B cell (primary cell): ENCODE measurements around the gene CARS2. TPM values are rescaled to one million over a fixed set of nuclear protein-coding genes. Genes with fewer than 3 reads are reported as not detected.
A peak's percentile ranks its signal among the peaks of the same experiment; 100 is the strongest.

Experiments
- ATAC-seq: fragments of 200-7000 bp; cut with Tn5 transposase; one replicate; pipeline ENCODE4 v1.10.0; 2021; ENCODE audit warnings: low read depth, mild to moderate bottlenecking, moderate number of reproducible peaks, moderate library complexity
- CTCF ChIA-PET: fragments of 350-600 bp; sonication (Branson Sonifier 250); formaldehyde crosslinking; loops from one replicate; lab custom pipeline; 2021; ENCODE audit warnings: antibody characterized with exemption, inconsistent platforms; lab: Charles Lee
- POLR2A ChIA-PET: fragments of 350-600 bp; sonication (Branson Sonifier 250); formaldehyde crosslinking; loops from one replicate; lab custom pipeline; 2021; ENCODE audit warnings: antibody characterized with exemption; lab: Charles Lee
- DNase-seq: peaks from one replicate; pipeline ENCODE4 v3.0.0; 2013
- H2AFZ ChIP-seq: 2 replicates; pipeline ENCODE4 v1.6.1; 2012; ENCODE audit warnings: mild to moderate bottlenecking, low read depth, low read length; ENCODE audit not compliant: insufficient read depth, poor library complexity, severe bottlenecking
- H3K27ac ChIP-seq, 2 donors: 1 replicate in 1 of 2; 2 replicates in 1 of 2; pipeline ENCODE4 v1.5.1; 2012 to 2013; ENCODE audit warnings: low read length in 2 of 2, mild to moderate bottlenecking in 2 of 2, moderate library complexity in 1 of 2
- H3K27me3 ChIP-seq, 4 experiments: fragments of 200-600 bp in 1 of 4; sonication (generic) in 1 of 4; replicated peaks in 1 of 4; 1 replicate in 2 of 4; 2 replicates in 2 of 4; pipeline versions ENCODE4 v1.6.1 to v1.7.0; 2013 to 2016; ENCODE audit warnings: low read length in 3 of 4, mild to moderate bottlenecking in 2 of 4, mixed read lengths in 1 of 4, moderate library complexity in 1 of 4; ENCODE audit not compliant: insufficient read depth in 4 of 4, control insufficient read depth in 3 of 4; ENCODE audit errors: control extremely low read depth in 1 of 4
- H3K36me3 ChIP-seq, 2 experiments: replicated peaks in 1 of 2; 1 replicate in 1 of 2; 2 replicates in 1 of 2; pipeline versions ENCODE4 v1.6.1 to v1.7.1; 2013; ENCODE audit warnings: low read length in 1 of 2; ENCODE audit not compliant: insufficient read depth in 2 of 2, control insufficient read depth in 1 of 2; ENCODE audit errors: control extremely low read depth in 1 of 2, extremely low read depth in 1 of 2
- H3K4me1 ChIP-seq, 2 donors: fragments of 200-600 bp in 1 of 2; sonication (generic) in 1 of 2; 1 replicate in 1 of 2; 2 replicates in 1 of 2; pipeline versions ENCODE4 v1.5.1 to v1.6.1; 2013 to 2017; ENCODE audit warnings: low read length in 2 of 2; ENCODE audit not compliant: control insufficient read depth in 2 of 2, insufficient read depth in 2 of 2
- H3K4me2 ChIP-seq: replicated peaks from 2 replicates; pipeline ENCODE3; 2012; ENCODE audit warnings: mild to moderate bottlenecking, low read depth, low read length; ENCODE audit not compliant: poor library complexity, severe bottlenecking
- H3K4me3 ChIP-seq, 5 experiments: fragments of 200-600 bp in 1 of 5; sonication (generic) in 1 of 5; 1 replicate in 3 of 5; 2 replicates in 2 of 5; pipeline versions ENCODE4 v1.5.1 to v1.7.0; 2011 to 2016; ENCODE audit warnings: low read length in 4 of 5, mild to moderate bottlenecking in 4 of 5, low read depth in 2 of 5, control low read depth in 1 of 5, moderate library complexity in 1 of 5; ENCODE audit not compliant: insufficient read depth in 1 of 5; ENCODE audit errors: control extremely low read depth in 1 of 5, extremely low read depth in 1 of 5
- H3K79me2 ChIP-seq: fragments of 200-600 bp; sonication (generic); one replicate; pipeline ENCODE4 v1.6.0; 2016; ENCODE audit warnings: low read length; ENCODE audit not compliant: control insufficient read depth, insufficient read depth
- H3K9ac ChIP-seq: fragments of 200-600 bp; sonication (generic); 2 replicates; pipeline ENCODE4 v1.6.1; 2017; ENCODE audit warnings: mild to moderate bottlenecking, low read length, moderate library complexity
- H3K9me3 ChIP-seq, 3 donors: one replicate each; pipeline versions ENCODE4 v1.6.1 to v1.7.1; 2013; ENCODE audit warnings: low read length in 2 of 3; ENCODE audit not compliant: control insufficient read depth in 2 of 3, insufficient read depth in 1 of 3; ENCODE audit errors: control extremely low read depth in 1 of 3
- H4K20me1 ChIP-seq: 2 replicates; pipeline ENCODE4 v1.6.0; 2012; ENCODE audit warnings: mild to moderate bottlenecking, low read length; ENCODE audit not compliant: insufficient read depth, control insufficient read depth, poor library complexity, severe bottlenecking
- H3K27ac Mint-ChIP-seq: one replicate; pipeline ENCODE4 v1.8.0; 2021; ENCODE audit warnings: mixed read lengths
- H3K27me3 Mint-ChIP-seq: one replicate; pipeline ENCODE4 v1.8.0; 2021; ENCODE audit warnings: mixed read lengths
- H3K4me1 Mint-ChIP-seq: one replicate; pipeline ENCODE4 v1.8.0; 2021; ENCODE audit warnings: mixed read lengths
- H3K4me3 Mint-ChIP-seq: one replicate; pipeline ENCODE4 v1.8.0; 2021; ENCODE audit warnings: mixed read lengths
- H3K9me3 Mint-ChIP-seq: one replicate; pipeline ENCODE4 v1.8.0; 2022; ENCODE audit warnings: mixed read lengths; ENCODE audit not compliant: insufficient read depth
- EZH2 ChIP-seq: IDR thresholded peaks from 2 replicates; pipeline ENCODE4 v1.6.1; 2012; ENCODE audit warnings: borderline replicate concordance, low read depth, mild to moderate bottlenecking, moderate library complexity, low read length; ENCODE audit not compliant: insufficient read depth, poor library complexity, severe bottlenecking
- WGBS: methylation state at CpG from one replicate; pipeline ENCODE4 v1.1.5; 2013; ENCODE audit warnings: missing lambda C conversion rate; ENCODE audit not compliant: insufficient coverage; 5-methylcytosine and 5-hydroxymethylcytosine counted together
- intact Hi-C: fragments of 100-400 bp; cut with micrococcal nuclease; formaldehyde crosslinking; loops from one replicate; pipeline ENCODE4 v1.10.0; 2022
- polyA plus RNA-seq: library from polyadenylated mRNA; depleted of rRNA; stranded (reverse); fragments of >200 nt; gene quantifications from 2 replicates; pipeline ENCODE4 v1.2.3, GENCODE V29; 2012
- total RNA-seq, 2 donors: library from RNA; stranded (reverse); fragments of 120-200 nt in 1 of 2; gene quantifications; 1 replicate in 1 of 2; 2 replicates in 1 of 2; pipeline versions ENCODE4 v1.2.3 to v1.2.4, GENCODE V29; 2013 to 2022
- TF ChIP-seq, protein P1 (sequence below): fragments of 200-600 bp; IDR thresholded peaks from one replicate; pipeline ENCODE4 v1.8.0; 2022; ENCODE audit warnings: antibody characterized with exemption, mild to moderate bottlenecking

CARS2 gene
- total and polyA plus RNA-seq, 2 donors (not counting 1 experiment from before 2014, with no cell fraction given) = 154 to 188 TPM

DNA sequence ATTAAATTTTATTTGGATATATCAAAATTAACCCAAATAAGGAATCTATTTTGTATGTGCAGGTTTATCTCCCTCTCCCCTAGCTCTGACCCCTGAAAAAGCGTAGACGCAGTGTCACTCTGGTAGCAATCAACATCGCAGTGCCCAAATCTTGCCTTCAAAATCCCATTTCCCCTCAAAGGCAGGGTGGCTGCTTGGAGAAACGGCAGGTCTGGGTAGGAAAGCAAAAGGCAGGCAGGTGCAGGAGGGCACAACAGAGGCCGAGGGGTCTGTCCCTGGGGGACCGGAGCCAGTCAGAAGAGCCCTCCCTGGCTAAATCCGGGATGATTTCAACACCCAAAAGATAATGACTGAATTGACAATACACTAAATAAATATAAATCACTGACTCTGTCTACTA lies 48.7 kb downstream of the CARS2 start:
- intact Hi-C loops = no loop called here
- H3K27ac Mint-ChIP-seq = peak overlapping the region; percentile 79

DNA sequence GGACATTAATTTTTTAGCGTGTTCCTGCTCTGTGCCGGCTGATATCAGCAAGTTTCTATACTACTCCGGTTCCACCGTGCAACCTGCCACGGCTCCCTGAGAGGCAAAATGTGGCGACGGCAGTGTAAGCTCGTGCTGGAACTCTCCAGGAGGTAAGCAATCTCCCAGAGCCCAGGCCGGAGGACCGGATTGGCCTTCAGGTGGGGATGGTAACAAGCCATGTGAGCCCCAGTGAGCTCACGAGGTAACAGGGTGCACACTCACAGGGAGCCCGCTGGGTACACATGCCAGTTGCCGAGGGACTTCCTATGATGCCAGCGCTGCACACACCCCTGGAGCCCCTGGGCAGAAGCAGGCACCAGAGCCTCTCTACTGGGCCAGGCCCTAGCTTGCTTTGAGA lies 52.1 kb downstream of the CARS2 start:
- H3K9me3 Mint-ChIP-seq = no peaks in the 10 kb centered on the region
- ChIA-PET CTCF (interaction anchor here (1.1 to 2.9 kb wide), 3 partner anchors 9 to 198 kb away, joined by 3 to 17 read pairs (median 3); no protein-coding TSS in a partner anchor), POLR2A (interaction anchor here (0.5 kb wide), 1 partner anchor 24 kb away, joined by 5 read pairs; no protein-coding TSS in a partner anchor)
- ATAC-seq (no peak), DNase-seq (no peak)
- Histone ChIP-seq H2AFZ (no peak overlapping the region), H4K20me1 (no peaks in the 10 kb centered on the region), H3K9ac (no peak overlapping the region), H3K4me3 (no peak overlapping the region), H3K4me1 (peaks cover 62 to 63% of the 10 kb centered on the region in 2 donors), H3K79me2 (peaks cover 44% of the 10 kb centered on the region), H3K27ac (no peak overlapping the region), H3K36me3 (peaks cover 0 to 25% of the 10 kb centered on the region in 2 experiments), H3K4me2 (peak overlapping the region; percentile 65), H3K27me3 (no peaks in the 10 kb centered on the region), H3K9me3 (no peaks in the 10 kb centered on the region)
- TF ChIP-seq, protein P1, sequence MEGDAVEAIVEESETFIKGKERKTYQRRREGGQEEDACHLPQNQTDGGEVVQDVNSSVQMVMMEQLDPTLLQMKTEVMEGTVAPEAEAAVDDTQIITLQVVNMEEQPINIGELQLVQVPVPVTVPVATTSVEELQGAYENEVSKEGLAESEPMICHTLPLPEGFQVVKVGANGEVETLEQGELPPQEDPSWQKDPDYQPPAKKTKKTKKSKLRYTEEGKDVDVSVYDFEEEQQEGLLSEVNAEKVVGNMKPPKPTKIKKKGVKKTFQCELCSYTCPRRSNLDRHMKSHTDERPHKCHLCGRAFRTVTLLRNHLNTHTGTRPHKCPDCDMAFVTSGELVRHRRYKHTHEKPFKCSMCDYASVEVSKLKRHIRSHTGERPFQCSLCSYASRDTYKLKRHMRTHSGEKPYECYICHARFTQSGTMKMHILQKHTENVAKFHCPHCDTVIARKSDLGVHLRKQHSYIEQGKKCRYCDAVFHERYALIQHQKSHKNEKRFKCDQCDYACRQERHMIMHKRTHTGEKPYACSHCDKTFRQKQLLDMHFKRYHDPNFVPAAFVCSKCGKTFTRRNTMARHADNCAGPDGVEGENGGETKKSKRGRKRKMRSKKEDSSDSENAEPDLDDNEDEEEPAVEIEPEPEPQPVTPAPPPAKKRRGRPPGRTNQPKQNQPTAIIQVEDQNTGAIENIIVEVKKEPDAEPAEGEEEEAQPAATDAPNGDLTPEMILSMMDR = no peak
- no peak for TF ChIP-seq EZH2
- H3K4me3 Mint-ChIP-seq = no peak overlapping the region
- intact Hi-C loops = no loop called here
- peak overlapping the region; percentile 92 for H3K27ac Mint-ChIP-seq
- no peaks in the 10 kb centered on the region for H3K27me3 Mint-ChIP-seq
- WGBS = 97% methylated on average over 14 of the region's 14 CpGs
- H3K4me1 Mint-ChIP-seq = peaks cover 74% of the 10 kb centered on the region

More for the DNA sequence above, 48.7 kb downstream of the CARS2 start:
- Histone ChIP-seq H3K79me2 (peaks cover 27% of the 10 kb centered on the region), H3K36me3 (peaks cover 0 to 30% of the 10 kb centered on the region in 2 experiments), H3K9me3 (peaks cover 0 to 4% (median 0%) of the 10 kb centered on the region in 3 donors), H3K27ac (peak overlapping the region in 1 of 2 donors; percentile 75), H4K20me1 (no peaks in the 10 kb centered on the region), H3K4me1 (peaks cover 60 to 68% of the 10 kb centered on the region in 2 donors), H3K4me3 (no peak overlapping the region), H3K9ac (no peak overlapping the region), H2AFZ (no peak overlapping the region), H3K4me2 (peak overlapping the region; percentile 50), H3K27me3 (no peaks in the 10 kb centered on the region)
- ChIA-PET CTCF (interaction anchor here (0.6 to 2.6 kb wide), 4 partner anchors 13 to 59 kb away, joined by 3 to 17 read pairs (median 4); no protein-coding TSS in a partner anchor), POLR2A (interaction anchor here (1.9 kb wide), 1 partner anchor 19 kb away, joined by 7 read pairs; no protein-coding TSS in a partner anchor)
- Mint-ChIP-seq H3K27me3 (no peaks in the 10 kb centered on the region), H3K4me3 (no peak overlapping the region), H3K9me3 (peaks cover 3% of the 10 kb centered on the region), H3K4me1 (peaks cover 76% of the 10 kb centered on the region)
- TF ChIP-seq, protein P1 = no peak
- no peak for TF ChIP-seq EZH2
- ATAC-seq (no peak), DNase-seq (no peak)
- WGBS = no CpG with 5 or more reads among the region's 7 CpGs
